ENCODE data around the gene ZNF687. TPM values are rescaled to one million over a fixed set of nuclear protein-coding genes. Genes with fewer than 3 reads are reported as not detected.

The ZNF687 gene
- polyA plus RNA-seq, 1 donor: 11.9 TPM

Other genes with a start within 250 kb of the ZNF687 start
- gene BNIPL, start 245.7 kb upstream of the ZNF687 start, polyA plus RNA-seq (ENCODE audit: insufficient read length): 0.70 TPM
- 6.5 TPM for gene C1orf56, start 234.5 kb upstream of the ZNF687 start, polyA plus RNA-seq (ENCODE audit: insufficient read length)
- gene CDC42SE1, start 222.7 kb upstream of the ZNF687 start, polyA plus RNA-seq (ENCODE audit: insufficient read length): 53.3 TPM
- gene MLLT11, start 221.9 kb upstream of the ZNF687 start, polyA plus RNA-seq (ENCODE audit: insufficient read length): 10.4 TPM
- 5.2 TPM for gene GABPB2, start 211.5 kb upstream of the ZNF687 start, polyA plus RNA-seq (ENCODE audit: insufficient read length)
- 97.0 TPM for gene SEMA6C, start 135.7 kb upstream of the ZNF687 start, polyA plus RNA-seq (ENCODE audit: insufficient read length)
- 1.7 TPM for gene TNFAIP8L2, start 125.7 kb upstream of the ZNF687 start, polyA plus RNA-seq (ENCODE audit: insufficient read length)
- gene LYSMD1, start 116.4 kb upstream of the ZNF687 start, polyA plus RNA-seq (ENCODE audit: insufficient read length): 12.2 TPM
- 40.0 TPM for gene SCNM1, start 116.2 kb upstream of the ZNF687 start, polyA plus RNA-seq (ENCODE audit: insufficient read length)
- 43.2 TPM for gene TMOD4, start 106.3 kb upstream of the ZNF687 start, polyA plus RNA-seq (ENCODE audit: insufficient read length)
- gene VPS72, start 92.1 kb upstream of the ZNF687 start, polyA plus RNA-seq (ENCODE audit: insufficient read length): 46.7 TPM
- gene PIP5K1A, start 83.7 kb upstream of the ZNF687 start, polyA plus RNA-seq (ENCODE audit: insufficient read length): 36.6 TPM
- 116 TPM for gene PSMD4, start 27.6 kb upstream of the ZNF687 start, polyA plus RNA-seq (ENCODE audit: insufficient read length)
- 54.9 TPM for gene PI4KB, start 45.1 kb downstream of the ZNF687 start, polyA plus RNA-seq (ENCODE audit: insufficient read length)
- gene RFX5, start 65.0 kb downstream of the ZNF687 start, polyA plus RNA-seq (ENCODE audit: insufficient read length): 23.0 TPM
- 30.4 TPM for gene SELENBP1, start 90.4 kb downstream of the ZNF687 start, polyA plus RNA-seq (ENCODE audit: insufficient read length)
- 156 TPM for gene PSMB4, start 117.3 kb downstream of the ZNF687 start, polyA plus RNA-seq (ENCODE audit: insufficient read length)
- gene POGZ, start 177.2 kb downstream of the ZNF687 start, polyA plus RNA-seq (ENCODE audit: insufficient read length): 62.7 TPM
- gene CGN, start 229.1 kb downstream of the ZNF687 start, polyA plus RNA-seq (ENCODE audit: insufficient read length): 0.52 TPM

All from forelimb muscle (tissue), 1 donor.